ENCODE data around the gene TBX1.

TBX1 gene

GRCh38 chr22:19737846-19738663 is 22.5 kb upstream of the TBX1 start:
- no peak for DNase-seq (ENCODE audit: low read depth in 2 of 2)

- no peak for DNase-seq (ENCODE audit: low read depth in 2 of 2)
Observed at GRCh38 chr22:19738664-19739447, 21.7 kb upstream of the TBX1 start.

GRCh38 chr22:19739448-19739895 is 21.1 kb upstream of the TBX1 start:
- DNase-seq (ENCODE audit: low read depth in 2 of 2), result no peak

GRCh38 chr22:19739911-19740449 is 20.6 kb upstream of the TBX1 start:
- DNase-seq (ENCODE audit: low read depth in 2 of 2), result no peak

- no peak for DNase-seq (ENCODE audit: low read depth in 2 of 2)
Observed at GRCh38 chr22:19740586-19740985, 20.0 kb upstream of the TBX1 start.

- DNase-seq (ENCODE audit: low read depth in 2 of 2), result no peak
Observed at GRCh38 chr22:19741053-19741452, 19.5 kb upstream of the TBX1 start.

- DNase-seq (ENCODE audit: low read depth in 2 of 2), result no peak
Observed at GRCh38 chr22:19742160-19743066, 18.2 kb upstream of the TBX1 start.

GRCh38 chr22:19743081-19743480 is 17.5 kb upstream of the TBX1 start:
- DNase-seq (ENCODE audit: low read depth in 2 of 2), result no peak

GRCh38 chr22:19743651-19744050 is 16.9 kb upstream of the TBX1 start:
- no peak for DNase-seq (ENCODE audit: low read depth in 2 of 2)

GRCh38 chr22:19744350-19745006 is 16.1 kb upstream of the TBX1 start:
- no peak for DNase-seq (ENCODE audit: low read depth in 2 of 2)

GRCh38 chr22:19745155-19746101 is 15.2 kb upstream of the TBX1 start:
- DNase-seq (ENCODE audit: low read depth in 2 of 2), result no peak

GRCh38 chr22:19746726-19747125 is 13.9 kb upstream of the TBX1 start:
- no peak for DNase-seq (ENCODE audit: low read depth in 2 of 2)

GRCh38 chr22:19747551-19747950 is 13.0 kb upstream of the TBX1 start:
- DNase-seq (ENCODE audit: low read depth in 2 of 2), result no peak

- no peak for DNase-seq (ENCODE audit: low read depth in 2 of 2)
Observed at GRCh38 chr22:19748139-19748538, 12.4 kb upstream of the TBX1 start.

- DNase-seq (ENCODE audit: low read depth in 2 of 2), result no peak
Observed at GRCh38 chr22:19748991-19749664, 11.4 kb upstream of the TBX1 start.

GRCh38 chr22:19749876-19750275 is 10.7 kb upstream of the TBX1 start:
- DNase-seq (ENCODE audit: low read depth in 2 of 2), result no peak

- DNase-seq (ENCODE audit: low read depth in 2 of 2), result no peak
Observed at GRCh38 chr22:19750507-19751490, 9.8 kb upstream of the TBX1 start.
